ENCODE results near the gene SYTL1. TPM values are rescaled to one million over a fixed set of nuclear protein-coding genes. Genes with fewer than 3 reads are reported as not detected.
A peak's percentile ranks its signal among the peaks of the same experiment; 100 is the strongest.

The SYTL1 gene
- total RNA-seq, 2 donors from 2014 or later: 1.6 to 1.9 TPM

DNA sequence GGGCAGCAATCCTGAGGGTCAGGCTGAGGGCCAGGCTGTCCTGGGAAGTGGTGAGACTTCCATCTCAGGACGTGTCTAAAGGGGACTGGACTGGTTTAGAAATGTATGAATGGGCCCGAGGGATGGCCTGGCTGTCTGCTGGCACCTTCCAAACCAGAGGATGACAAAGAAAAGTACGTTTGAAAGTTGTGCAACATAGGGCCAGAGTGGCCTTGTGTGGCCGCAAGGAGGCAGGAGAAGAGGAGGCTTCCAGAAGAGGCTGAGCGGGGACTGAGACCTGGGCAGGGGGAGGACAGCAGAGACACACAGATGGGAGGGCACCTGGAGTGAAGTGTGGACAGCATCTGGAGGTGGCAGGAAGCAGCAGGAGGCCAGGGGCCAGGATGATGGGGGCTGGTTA, 2.6 kb upstream of the SYTL1 start:
- intact Hi-C loops (cut with DNase I): no loop called here
- no peak for DNase-seq (ENCODE audit: low spot score)

DNA sequence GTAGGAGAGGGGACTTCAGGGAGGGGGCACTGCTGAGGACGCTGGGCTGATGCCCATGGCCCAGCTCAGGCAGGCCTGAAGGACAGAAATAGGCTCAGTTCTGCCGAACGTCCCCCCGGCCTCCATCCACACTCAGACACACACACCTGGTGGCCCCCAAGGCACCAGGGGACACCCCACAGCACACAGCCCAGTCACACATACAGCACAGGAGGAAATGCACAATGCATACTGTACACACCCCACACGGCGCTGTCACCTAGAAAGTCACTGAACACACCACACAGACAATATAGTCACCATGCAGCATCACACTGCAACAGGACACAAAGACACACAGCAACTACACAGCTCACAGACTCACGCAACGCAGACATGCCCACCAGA, 562 bp downstream of the SYTL1 start:
- no peak for DNase-seq (ENCODE audit: low spot score)
- intact Hi-C loops (cut with DNase I): no loop called here

DNA sequence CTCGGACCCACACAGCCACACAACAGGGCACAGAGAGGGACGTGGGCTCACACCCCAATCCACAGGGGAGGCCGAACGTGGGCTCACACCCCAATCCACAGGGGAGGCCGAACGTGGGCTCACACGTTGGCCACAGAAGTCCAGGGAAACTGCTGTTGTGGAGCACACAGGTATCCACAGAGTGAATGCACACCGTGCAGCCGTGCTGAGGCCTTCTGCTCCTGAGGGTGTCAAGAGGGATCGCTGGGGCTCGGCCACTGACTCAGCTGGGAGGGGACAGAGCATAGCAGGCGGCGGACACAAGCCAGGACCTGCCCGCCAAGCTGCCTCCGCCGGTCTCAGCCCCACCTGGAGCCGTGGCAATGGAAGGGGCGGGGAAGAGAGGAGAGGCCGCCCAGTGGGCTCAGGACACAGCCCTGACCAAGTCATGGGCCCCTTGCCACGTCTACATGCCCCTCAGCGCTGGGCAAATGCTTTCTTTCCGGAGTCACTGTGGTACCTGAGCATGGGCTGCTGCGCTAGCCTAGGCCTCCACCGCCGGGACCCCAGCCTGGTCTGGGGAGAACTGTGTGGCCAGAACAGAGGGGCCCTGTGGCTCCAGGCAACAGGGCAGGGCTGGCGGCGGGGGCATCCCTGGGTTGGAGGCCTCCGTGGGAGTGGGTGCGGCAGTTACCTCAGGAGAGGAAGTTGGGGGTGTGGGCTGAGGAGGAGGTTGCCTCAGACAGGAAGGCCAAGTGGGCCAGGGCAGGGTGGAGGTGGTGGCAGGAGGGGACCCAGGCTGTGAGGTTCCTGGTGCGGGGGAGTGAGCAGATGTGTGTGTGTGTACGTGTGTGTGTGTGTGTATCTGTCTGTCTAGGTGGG, 1.2 kb downstream of the SYTL1 start:
- peak; percentile 83 for DNase-seq (ENCODE audit: low spot score)
- intact Hi-C loops (cut with DNase I): no loop called here

DNA sequence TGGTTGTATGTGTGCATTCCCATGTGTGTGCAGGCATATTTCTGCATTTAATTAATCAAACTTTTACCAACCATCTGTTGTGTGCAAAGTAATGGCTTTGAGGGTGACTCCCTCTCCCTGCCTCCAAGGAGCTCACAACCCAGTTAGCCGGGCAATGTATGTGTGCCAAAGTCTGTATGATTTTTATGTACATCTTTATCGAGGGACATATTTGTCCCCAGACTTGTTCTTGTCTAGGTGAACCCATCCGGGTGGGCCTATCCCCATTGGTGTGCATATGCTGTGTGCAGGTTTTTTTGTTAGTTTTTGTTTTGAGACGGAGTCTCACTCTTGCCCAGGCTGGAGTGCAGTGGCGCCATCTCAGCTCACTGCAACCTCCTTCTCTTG, 1.8 kb downstream of the SYTL1 start:
- no peak for DNase-seq (ENCODE audit: low spot score)
- intact Hi-C loops (cut with DNase I): no loop called here

DNA sequence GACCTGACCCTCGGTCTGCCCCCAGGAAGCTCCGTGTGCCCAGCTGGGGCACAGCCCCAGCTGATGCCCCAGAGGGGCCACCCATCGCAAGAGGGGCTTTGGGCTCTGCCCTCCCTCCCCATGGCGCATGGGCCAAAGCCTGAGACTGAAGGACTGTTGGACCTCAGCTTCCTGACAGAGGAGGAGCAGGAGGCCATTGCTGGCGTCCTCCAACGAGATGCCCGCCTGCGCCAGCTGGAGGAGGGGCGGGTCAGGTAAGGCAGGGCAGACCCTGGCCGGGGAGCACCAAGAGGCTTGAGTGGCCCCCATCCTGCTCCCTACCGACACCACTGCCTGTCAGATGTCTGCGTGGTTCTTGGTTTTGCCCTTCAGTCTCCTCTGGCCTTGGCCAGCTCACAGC, 3.5 kb downstream of the SYTL1 start:
- peak; percentile 68 for DNase-seq (ENCODE audit: low spot score)
- intact Hi-C loops (cut with DNase I): no loop called here

DNA sequence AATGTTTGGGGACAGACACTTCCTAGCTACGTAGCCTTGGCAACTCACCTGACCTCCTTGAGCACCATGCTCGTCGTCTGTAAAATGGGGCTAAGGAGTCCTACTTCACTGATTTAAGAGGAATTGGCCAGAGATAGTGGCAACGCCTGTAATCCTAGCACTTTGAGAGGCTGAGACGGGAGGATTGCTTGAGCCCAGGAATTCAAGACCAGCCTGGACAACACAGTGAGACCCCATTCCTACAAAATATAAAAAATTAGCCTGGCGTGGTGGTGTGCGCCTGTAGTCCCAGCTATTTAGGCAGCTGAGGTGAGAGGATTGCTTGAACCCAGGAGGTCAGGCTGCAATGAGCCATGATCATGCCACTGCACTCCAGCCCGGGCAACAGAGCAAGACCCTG, 4.5 kb downstream of the SYTL1 start:
- intact Hi-C loops (cut with DNase I): no loop called here
- no peak for DNase-seq (ENCODE audit: low spot score)

DNA sequence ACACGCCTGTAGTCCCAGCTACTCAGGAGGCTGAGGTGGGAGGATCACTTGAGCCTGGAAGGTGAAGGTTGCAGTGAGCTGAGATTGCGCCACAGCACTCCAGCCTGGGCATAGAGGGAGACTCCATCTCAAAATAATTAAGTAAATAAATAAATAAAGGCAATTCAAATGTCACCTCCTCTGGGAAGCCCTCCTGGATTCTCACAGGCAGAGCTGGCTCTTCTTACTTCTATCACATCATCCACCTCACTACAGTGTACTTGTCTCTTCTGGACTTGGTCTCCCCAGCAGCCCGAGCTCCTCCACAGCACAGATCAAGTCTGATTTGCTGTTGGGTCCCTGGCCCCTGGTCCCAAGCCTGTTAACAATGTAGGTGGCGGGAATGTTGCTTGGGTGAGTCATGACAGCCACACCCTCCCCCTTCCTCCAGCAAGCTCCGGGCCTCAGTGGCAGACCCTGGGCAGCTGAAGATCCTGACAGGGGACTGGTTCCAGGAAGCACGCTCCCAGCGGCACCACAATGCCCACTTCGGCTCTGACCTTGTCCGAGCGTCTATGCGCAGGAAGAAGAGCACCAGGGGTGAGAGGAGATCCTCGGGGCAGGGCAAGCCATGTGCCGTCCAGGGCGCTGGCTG, 5.3 kb downstream of the SYTL1 start:
- intact Hi-C loops (cut with DNase I): no loop called here
- DNase-seq (ENCODE audit: low spot score): peak; percentile 79

DNA sequence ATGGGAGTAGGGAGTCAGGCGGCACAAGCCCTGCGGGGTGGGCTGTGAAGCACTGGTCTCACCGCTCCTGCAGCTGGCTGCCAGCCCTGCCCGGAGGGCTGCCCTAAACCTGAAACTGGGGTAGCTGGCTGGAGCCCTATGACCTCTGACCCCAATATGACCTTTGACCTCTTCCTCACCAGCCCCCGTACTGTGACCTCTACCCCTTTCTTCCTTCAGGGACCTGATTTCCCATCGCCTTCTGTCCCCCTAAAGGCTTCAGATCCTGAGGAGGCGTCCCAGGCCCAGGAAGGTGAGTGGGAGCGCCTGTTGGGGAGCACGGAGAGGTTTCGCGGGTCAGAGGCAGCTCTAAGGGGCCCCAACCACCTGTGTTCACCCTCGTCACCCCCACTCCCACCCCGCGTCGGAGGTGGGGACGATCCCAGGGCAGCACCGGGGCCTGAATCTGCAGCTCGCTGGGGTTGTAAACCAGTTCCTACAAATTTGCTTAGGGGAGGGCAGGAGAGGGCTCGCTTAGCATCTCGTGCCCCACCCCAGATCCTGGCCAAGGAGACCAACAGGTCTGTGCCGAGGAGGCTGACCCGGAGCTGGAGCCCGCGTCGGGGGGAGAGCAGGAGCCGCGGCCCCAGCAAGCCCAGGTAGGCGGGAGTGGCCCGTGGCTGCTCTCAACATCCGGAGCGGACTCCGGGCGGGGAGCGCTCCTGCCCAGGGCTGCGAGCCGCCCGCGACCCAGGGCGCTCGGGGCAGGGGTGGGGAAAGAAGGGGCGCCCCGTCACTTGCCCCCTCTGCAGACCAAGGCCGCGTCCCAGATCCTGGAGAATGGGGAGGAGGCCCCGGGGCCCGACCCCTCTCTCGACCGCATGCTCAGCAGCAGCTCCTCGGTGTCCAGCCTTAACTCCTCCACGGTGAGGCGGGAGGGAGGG, 7.3 kb downstream of the SYTL1 start:
- intact Hi-C loops (cut with DNase I): no loop called here
- peak; percentile 74 for DNase-seq (ENCODE audit: low spot score)

DNA sequence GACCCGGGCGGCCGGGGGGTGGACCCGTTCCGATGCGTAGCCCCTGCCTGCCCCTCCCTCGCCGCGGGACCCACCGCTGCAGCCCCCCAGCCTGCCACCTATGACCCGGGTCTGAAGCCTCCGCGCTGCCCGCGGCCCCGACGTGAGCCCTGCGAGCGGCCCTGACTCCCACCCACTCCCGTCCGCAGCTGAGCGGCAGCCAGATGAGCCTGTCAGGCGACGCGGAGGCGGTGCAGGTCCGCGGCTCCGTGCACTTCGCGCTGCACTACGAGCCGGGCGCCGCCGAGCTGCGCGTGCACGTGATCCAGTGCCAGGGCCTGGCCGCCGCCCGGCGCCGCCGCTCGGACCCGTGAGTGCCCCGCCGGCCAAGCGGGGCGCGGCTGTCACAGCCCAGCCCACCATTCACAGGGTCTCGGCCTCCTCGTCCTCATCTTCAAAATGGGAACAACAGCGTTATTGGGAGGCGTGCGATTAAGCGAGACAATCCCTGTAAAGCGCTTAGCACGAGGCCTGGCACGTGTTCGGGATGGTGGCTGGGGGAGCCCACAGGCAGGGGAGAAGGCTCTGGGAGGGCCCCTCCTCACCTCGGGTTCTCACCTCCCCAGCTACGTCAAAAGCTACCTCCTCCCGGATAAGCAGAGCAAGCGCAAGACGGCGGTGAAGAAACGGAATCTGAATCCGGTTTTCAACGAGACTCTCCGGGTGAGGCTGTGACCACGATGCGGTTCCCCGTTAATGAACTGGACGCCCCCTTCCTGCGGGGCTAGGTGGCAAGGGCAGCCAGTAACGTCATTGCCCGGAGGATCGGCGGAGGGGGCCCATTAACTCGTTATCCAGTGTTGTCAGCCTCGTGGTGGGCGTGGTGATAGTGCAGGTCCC, 8.2 kb downstream of the SYTL1 start:
- intact Hi-C loops (cut with DNase I): no loop called here
- peak; percentile 90 for DNase-seq (ENCODE audit: low spot score)

DNA sequence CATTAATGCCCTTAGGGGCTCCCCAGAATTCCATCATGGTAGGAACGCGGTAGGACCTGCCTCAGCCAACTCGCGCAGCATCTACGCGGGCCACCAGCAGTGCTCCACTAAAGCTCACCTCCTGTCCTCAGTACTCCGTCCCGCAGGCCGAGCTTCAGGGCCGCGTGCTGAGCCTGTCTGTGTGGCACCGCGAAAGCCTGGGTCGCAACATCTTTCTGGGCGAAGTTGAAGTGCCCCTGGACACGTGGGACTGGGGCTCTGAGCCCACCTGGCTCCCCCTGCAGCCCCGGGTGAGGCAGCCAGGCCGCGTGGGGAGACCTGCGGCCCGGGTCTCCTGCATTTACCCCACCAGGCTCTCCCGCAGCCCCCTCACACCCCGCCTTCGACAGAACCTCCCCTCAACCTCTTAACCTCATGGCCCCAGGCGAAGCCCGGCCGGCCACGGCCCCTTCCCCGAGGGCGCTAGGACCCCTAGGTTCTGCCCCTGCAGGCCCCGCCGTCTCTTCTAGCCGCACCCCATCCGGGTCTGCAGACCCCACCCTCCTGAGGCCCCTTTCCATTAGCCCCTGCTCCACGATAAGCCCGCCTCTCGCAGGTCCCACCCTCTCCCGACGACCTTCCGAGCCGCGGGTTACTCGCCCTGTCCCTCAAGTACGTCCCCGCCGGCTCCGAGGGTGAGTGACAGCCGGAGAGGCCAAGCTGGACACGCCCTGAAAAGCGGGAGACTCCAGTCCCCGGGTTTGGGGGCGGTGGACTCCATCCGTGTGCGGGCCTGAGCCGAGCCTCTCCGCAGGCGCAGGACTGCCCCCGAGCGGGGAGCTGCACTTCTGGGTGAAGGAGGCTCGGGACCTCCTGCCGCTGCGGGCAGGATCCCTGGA, 9.1 kb downstream of the SYTL1 start:
- intact Hi-C loops (cut with DNase I): no loop called here
- DNase-seq (ENCODE audit: low spot score): peak; percentile 90

DNA sequence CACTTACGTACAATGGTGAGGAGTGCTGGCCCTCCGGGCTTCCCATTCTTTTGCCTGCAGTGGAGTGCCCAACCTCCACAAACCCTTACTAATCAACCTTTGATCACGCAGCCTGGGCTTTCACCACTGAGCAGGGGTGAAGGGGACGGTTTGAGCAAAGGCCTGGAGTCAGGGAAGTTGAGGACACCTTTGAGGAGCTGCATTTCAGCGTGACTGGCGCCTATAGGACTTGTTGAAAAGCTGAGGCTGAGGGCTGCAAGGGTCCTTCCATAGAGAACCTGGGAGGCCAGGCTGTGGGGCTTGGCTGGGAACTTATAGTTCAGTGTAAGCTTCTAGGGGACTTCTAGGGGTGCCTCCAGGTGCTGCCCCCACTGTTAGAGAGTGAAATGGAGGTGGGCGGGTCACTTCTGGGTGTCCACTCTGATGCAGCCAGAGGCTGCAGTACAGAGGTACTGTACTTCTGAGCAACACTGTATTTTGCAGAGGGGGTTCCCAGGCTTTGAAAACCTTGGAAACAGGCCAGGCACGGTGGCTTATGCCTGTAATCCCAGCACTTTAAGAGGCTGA, 9.8 kb downstream of the SYTL1 start:
- intact Hi-C loops (cut with DNase I): no loop called here
- DNase-seq (ENCODE audit: low spot score): peak; percentile 70

DNA sequence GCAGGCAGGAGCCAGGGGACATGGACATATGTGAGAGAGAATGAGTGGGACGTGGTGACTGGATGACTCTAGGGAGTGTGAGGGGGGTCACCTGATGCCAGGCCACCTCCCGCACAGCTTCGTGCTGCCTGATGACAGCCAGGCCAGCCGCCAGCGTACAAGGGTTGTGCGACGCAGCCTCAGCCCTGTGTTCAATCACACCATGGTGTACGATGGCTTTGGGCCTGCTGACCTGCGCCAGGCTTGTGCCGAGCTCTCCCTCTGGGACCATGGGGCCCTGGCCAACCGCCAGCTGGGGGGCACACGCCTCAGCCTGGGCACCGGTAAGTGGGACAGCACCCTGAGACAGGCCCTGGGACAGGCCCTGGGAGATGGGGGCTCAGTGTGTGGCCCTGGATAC, 11.3 kb downstream of the SYTL1 start:
- DNase-seq (ENCODE audit: low spot score): peak; percentile 80
- intact Hi-C loops (cut with DNase I): no loop called here

DNA sequence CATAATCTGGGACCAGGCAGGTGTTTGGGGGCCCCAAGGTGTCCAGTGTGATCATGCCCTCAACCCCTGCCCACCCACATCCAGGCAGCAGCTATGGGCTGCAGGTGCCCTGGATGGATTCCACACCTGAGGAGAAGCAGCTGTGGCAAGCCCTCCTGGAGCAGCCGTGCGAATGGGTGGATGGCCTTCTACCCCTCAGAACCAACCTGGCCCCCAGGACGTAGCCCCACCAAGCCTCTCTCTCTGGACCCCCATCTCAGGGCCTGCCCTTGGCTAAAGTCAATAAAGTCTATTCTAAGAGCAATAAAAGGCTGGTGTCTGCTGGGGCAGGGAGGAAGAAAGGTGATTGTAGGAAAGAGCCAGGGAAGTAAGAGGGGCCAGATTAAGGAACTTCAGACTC, 11.8 kb downstream of the SYTL1 start:
- DNase-seq (ENCODE audit: low spot score): peak; percentile 68
- intact Hi-C loops (cut with DNase I): no loop called here

DNA sequence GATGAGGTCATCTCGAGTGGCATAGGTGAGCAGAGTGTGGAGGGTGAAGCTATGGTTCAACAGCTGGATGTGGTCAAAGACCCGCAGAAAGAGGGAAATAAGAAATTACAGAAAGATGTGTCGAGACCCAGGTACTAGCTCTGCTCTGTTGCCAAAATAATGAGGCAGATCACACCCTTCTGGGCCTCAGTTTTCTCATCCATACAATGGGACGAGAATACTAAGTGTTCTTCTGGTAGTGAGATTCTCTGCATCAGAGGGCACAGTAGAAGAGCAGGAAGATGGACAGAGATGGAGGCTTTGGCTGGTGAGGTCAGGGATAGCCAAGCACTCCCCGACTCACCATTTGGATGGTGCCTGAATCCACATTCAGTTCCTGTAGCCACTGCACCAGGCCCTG, 13.9 kb downstream of the SYTL1 start:
- DNase-seq (ENCODE audit: low spot score): no peak
- intact Hi-C loops (cut with DNase I): loop anchor here in 1 of 2 donors (5.0 kb wide), 1 partner anchor 37 kb away; the partner anchor contains the start of gene GPR3

DNA sequence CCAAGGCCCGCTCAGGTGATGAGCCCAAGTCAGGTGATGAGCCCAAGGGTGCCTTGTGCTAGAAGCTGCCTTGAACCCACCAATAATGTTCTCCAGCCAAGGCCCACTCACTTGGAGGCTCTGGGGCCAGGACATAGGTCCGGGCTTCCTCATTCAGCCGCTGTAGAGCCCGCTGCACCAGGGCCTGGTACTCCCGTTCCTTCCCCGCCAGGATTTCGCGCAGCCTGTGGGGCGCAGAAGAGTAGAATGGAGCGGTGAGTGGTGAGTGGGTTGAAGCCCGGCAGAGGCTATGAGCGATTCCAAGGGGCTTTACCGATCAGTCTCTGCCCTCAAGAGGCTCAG, 14.4 kb downstream of the SYTL1 start:
- intact Hi-C loops (cut with DNase I): loop anchor here in 1 of 2 donors (5.0 kb wide), 1 partner anchor 36 kb away; the partner anchor contains the start of gene GPR3

DNA sequence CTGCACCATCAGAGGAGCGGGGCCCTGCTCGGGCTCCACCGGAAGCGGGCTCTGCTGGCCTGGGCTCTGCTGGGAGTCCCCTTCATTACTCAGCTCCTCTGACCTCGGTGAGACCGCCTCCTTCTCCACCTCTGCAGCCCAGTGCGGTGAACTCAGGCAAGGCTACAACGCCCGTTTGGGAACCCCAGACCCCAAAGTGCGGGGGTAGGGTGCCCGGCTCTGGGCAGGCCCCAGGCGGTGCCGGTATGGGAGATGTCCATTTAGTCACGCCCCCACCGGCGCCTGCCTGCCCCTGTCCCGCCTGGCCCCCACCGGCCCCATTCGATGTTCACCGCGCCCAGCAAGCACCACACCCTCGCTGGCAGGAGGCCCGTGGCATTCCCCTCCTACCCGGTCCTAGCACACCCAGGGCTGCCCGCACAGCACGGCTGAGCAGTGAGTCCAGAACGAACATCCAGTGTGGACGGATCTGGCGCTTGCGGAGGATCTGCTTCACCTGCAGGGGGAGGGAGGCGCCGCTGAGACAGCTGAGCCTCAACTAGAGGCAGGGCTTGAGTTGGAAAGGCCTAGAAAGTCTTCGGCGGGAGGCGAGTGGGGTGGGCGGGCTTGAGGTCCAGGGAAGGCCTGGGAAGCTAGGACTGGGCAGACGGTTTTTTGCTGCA, 14.9 kb downstream of the SYTL1 start:
- intact Hi-C loops (cut with DNase I): loop anchor here in 1 of 2 donors (5.0 kb wide), 1 partner anchor 36 kb away; the partner anchor contains the start of gene GPR3

More for the DNA sequence above, 14.4 kb downstream of the SYTL1 start:
- no peak for DNase-seq (ENCODE audit: low spot score)

More for the DNA sequence above, 14.9 kb downstream of the SYTL1 start:
- DNase-seq (ENCODE audit: low spot score): no peak
